HG02588 (cell line): Measurements from ENCODE around the gene TNK2.
"Not testable (repeated sequence)": the region's sequence is repeated elsewhere in the genome, so short reads cannot be mapped to it uniquely, and the experiment has no call there.

Experiments
- ATAC-seq: cut with Tn5 transposase; IDR thresholded peaks from one replicate; pipeline ENCODE4 v1.9.1; 2021; ENCODE audit warnings: mild to moderate bottlenecking, moderate library complexity; ENCODE audit not compliant: unreplicated experiment

Gene TNK2

GRCh38 chr3:195872097-195872496 is 36.3 kb downstream of the TNK2 start:
- ATAC-seq: no peak

GRCh38 chr3:195871686-195872085 is 36.7 kb downstream of the TNK2 start:
- not testable (repeated sequence) for ATAC-seq

- no peak for ATAC-seq
Measured at GRCh38 chr3:195870937-195871336, 37.4 kb downstream of the TNK2 start.

- no peak for ATAC-seq
Measured at GRCh38 chr3:195870442-195870841, 37.9 kb downstream of the TNK2 start.

- no peak for ATAC-seq
Measured at GRCh38 chr3:195869413-195870001, 38.8 kb downstream of the TNK2 start.

GRCh38 chr3:195868866-195869412 is 39.4 kb downstream of the TNK2 start:
- no peak for ATAC-seq

GRCh38 chr3:195868336-195868865 is 40.0 kb downstream of the TNK2 start:
- ATAC-seq: no peak

GRCh38 chr3:195867631-195868335 is 40.6 kb downstream of the TNK2 start:
- no peak for ATAC-seq

- ATAC-seq: no peak
Measured at GRCh38 chr3:195866686-195867511, 41.5 kb downstream of the TNK2 start.

- ATAC-seq: no peak
Measured at GRCh38 chr3:195865752-195866151, 42.6 kb downstream of the TNK2 start.

- ATAC-seq: peak; percentile 54
Measured at GRCh38 chr3:195863121-195864061, 45.0 kb downstream of the TNK2 start.

- not testable (repeated sequence) for ATAC-seq
Measured at GRCh38 chr3:195862318-195862717, 46.0 kb downstream of the TNK2 start.

GRCh38 chr3:195860456-195860855 is 47.9 kb downstream of the TNK2 start:
- no peak for ATAC-seq

- no peak for ATAC-seq
Measured at GRCh38 chr3:195859846-195860411, 48.4 kb downstream of the TNK2 start.

- ATAC-seq: no peak
Measured at GRCh38 chr3:195859061-195859845, 49.1 kb downstream of the TNK2 start.

- no peak for ATAC-seq
Measured at GRCh38 chr3:195856410-195857084, 51.8 kb downstream of the TNK2 start.

GRCh38 chr3:195855471-195856409 is 52.6 kb downstream of the TNK2 start:
- ATAC-seq: no peak
